ENCODE measurements around the gene PRLR.

PRLR gene

DNA sequence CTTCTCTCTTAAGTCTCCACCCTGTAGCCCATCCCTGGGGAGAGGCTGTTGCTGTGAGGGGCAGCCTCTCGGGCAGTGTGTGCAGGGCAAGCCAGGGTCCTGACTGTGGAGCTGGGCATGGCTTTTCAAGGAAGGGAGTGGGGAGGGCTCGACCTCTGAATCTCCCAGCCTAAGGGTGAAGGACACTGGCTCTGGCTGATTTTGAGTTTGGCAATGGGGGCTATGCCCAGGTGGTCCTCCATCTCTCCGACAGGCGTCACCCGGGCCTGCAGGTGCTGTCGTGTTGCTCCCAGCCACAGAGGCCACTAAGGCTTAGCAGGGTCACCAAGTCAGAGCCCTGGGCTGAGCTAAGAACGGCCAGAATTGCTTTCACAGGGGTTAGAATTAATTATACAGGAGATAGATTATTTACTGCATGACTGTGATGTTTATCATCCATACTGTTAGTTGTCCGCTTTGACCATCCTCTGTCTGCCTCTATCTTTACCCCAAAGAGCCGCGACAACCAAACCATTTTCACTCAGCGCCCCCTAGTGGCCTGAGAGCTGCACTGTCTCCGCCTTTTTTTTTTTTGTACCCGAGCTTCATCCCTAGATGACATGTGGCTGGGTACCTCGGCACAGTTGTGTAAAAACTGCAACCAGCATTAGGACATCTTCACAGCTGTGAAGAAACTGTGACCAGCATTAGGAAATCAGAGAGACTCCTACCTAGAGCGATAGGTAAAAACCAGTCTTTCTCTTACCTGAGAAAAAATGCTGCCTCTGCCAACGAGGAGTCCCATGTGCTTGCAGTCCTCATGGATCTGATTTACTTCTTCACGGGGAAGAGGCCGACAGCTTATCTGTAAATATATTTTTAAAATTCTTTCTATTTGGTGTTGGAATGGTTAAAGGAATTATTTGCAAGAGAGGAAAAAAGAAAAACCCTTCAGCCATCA lies 227.0 kb downstream of the PRLR start:
- no peaks in the 10 kb centered on the region for H3K4me1 ChIP-seq (ENCODE audit: control insufficient read depth, insufficient read depth, low read length)
- H3K9ac ChIP-seq (ENCODE audit: low read length) = no peak overlapping the region
- no peaks in the 10 kb centered on the region for H3K27me3 ChIP-seq (ENCODE audit: control insufficient read depth, insufficient read depth, low read length)
- no peaks in the 10 kb centered on the region for H3K36me3 ChIP-seq (ENCODE audit: control insufficient read depth, insufficient read depth, low read length)
- no peak overlapping the region for H3K27ac ChIP-seq (ENCODE audit: low read depth, low read length)
- H3K4me3 ChIP-seq (ENCODE audit: low read length) = no peak overlapping the region

DNA sequence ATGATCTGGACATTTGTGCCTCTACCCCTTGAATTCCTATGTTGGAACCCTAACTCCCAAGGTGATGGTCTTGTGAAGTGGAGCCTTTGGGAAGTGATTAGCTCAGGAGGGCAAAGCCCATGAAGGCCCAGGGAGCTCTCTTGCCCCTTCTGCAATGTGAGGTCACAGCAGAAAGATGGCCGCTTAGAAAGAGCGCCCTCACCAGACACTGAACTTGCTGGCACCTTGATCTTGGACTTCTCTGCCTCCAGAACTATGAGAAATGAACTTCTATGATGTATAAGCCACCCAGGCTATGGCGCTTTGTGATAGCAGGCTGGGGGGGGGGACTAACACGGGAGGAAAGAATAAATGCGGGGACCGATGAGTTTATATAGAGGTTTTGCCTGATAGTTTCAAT lies 227.8 kb downstream of the PRLR start:
- Histone ChIP-seq H3K36me3 (ENCODE audit: control insufficient read depth, insufficient read depth, low read length) (no peaks in the 10 kb centered on the region), H3K27ac (ENCODE audit: low read depth, low read length) (no peak overlapping the region), H3K9ac (ENCODE audit: low read length) (no peak overlapping the region), H3K27me3 (ENCODE audit: control insufficient read depth, insufficient read depth, low read length) (no peaks in the 10 kb centered on the region), H3K4me3 (ENCODE audit: low read length) (no peak overlapping the region), H3K4me1 (ENCODE audit: control insufficient read depth, insufficient read depth, low read length) (no peaks in the 10 kb centered on the region)

DNA sequence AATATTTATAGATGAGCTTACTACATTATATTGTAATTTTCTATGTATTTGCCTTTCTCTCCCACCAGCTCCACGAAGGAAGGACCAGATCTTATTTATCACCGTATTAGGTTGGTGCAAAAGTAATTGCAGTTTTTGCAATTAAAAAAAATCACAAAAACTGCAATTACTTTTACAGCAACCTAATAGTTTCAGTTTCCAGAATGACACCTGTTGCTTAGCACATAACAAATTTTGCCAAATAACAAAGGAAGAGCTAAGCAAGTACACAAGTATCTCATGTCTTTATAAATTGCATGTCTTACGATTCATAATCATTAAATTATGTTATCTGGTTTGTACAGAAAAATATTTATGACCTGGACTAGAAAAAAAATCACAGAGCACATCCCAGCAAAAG lies 228.4 kb downstream of the PRLR start:
- no peak overlapping the region for H3K4me3 ChIP-seq (ENCODE audit: low read length)
- H3K36me3 ChIP-seq (ENCODE audit: control insufficient read depth, insufficient read depth, low read length) = no peaks in the 10 kb centered on the region
- no peak overlapping the region for H3K27ac ChIP-seq (ENCODE audit: low read depth, low read length)
- no peaks in the 10 kb centered on the region for H3K27me3 ChIP-seq (ENCODE audit: control insufficient read depth, insufficient read depth, low read length)
- H3K4me1 ChIP-seq (ENCODE audit: control insufficient read depth, insufficient read depth, low read length) = no peaks in the 10 kb centered on the region
- H3K9ac ChIP-seq (ENCODE audit: low read length) = no peak overlapping the region

All from rectal smooth muscle tissue (tissue), 1 donor.